GM19397 (cell line): Measurements from ENCODE around the gene PFKP.

Source experiments
- ATAC-seq: cut with Tn5 transposase; IDR thresholded peaks from one replicate; pipeline ENCODE4 v1.9.1; 2021; ENCODE audit warnings: mild to moderate bottlenecking, moderate library complexity; ENCODE audit not compliant: unreplicated experiment

PFKP gene

DNA sequence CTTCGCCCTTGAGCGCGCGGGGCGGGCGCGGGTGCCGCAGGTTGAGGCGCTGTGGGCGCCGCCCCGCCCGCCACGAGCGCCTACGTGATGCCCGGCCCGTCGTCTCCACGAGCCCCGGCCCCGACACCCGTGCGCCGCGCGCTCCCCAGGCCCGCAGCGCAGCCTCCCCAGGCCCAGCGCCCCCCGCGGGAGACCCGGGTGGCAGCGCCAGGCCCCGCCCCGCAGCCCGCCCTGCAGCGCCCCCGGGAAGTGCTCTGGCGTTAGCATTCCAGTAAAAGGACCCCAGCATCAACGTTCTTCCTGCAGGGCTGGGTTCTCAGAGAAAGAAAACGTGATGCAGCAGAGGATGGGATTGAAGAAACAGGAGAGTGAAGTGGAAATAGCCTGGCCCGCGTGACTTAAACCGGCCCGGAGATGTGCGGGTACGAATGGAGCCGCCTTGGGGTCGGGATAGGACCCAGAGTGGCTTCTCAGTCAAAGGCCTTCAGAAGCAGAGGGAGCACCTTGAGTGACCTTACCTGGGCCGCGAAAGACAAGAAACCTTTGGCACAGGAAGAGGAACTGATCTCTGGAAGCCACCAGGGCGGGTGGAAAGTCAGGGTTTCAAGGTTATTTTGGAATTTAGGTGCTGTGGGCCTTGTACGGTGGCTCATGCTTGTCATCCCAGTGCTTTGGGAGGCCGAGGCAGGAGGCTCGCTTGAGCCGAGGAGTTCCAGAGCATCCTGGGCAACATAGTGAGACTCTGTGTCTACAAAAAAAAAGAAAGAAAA lies 1.8 kb downstream of the PFKP start:
- ATAC-seq = peak; percentile 25

DNA sequence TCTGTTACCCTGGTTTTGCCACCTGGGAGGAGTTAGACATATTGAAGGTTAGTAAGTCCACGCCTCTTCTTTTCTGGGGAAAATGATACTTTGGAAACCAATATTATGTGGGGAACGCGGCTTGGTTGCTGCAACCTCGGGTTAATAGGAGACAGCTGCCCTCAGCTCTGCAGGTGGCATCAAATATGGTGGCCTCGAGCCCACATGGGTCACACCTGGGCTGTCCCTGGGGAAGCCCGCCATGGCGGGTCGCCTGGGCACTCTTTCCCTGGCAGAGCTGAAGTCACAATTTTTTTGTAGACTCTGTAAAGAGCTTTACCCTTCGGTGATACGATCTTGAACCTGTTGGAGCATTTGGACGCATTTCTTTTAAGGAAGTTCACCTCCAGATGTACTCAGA lies 2.5 kb downstream of the PFKP start:
- ATAC-seq = no peak

- ATAC-seq = no peak
Measured at GRCh38 chr10:3071405-3072198, 4.3 kb downstream of the PFKP start.

DNA sequence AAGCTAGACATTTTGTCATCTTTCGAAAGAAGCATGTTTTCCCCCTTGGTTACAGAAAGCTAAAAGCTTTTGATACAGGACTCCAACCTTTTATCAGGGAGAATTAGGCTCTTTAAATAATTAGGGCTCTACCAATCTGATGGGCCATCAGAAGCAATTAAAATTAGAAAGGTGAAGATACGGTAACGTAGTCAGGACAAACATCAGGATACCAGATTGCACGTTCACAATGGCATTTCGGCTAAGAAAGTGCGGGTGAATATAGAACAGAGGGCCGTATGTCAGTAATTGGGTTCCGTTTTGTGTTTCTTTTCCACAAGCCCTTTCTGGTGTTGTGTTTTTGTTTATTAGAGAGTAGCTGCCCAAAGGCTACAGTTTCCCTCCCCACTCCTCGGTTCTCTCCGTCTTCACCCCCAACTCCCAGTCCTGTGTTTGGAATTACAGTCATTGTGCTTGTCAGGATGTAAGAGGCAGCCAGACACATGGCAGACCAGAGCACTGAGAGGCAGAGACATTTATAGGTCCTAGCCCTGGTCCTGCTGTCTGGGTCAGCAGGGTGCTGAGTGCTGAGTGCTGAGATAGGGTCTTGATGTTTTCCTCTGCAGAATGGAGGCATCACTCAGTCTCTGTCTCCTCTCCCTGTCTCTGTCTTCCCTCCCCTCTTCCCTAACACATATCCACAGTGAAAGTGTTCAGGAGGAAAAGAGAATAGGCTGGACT lies 5.5 kb downstream of the PFKP start:
- ATAC-seq = no peak

DNA sequence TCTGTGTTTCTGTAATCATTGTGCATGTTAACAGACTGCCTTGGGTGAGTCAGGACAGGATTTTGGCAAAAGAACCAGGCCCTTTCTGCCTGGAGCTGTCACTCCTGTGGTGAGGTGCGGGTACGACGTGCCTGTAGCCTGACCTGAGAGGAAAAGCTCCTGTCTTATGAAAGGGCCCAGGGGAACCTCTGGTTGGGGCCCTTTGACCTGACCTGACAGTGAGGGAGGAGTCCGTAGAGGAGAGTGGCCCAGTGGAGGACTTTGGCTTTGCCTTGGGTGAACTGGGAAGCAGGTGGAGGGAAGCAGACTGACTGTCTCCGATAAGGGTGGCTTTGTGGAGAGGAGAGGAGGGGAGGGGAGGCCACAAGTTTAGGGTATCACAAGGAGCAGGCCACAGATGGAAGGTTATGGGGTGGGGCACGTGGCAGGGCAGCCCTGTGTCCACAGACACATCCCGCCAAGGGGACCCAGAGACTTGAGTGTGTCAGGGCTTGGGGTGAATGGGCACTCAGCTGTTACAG lies 6.9 kb downstream of the PFKP start:
- no peak for ATAC-seq

GRCh38 chr10:3074985-3075600 lies 7.7 kb downstream of the PFKP start:
- no peak for ATAC-seq

DNA sequence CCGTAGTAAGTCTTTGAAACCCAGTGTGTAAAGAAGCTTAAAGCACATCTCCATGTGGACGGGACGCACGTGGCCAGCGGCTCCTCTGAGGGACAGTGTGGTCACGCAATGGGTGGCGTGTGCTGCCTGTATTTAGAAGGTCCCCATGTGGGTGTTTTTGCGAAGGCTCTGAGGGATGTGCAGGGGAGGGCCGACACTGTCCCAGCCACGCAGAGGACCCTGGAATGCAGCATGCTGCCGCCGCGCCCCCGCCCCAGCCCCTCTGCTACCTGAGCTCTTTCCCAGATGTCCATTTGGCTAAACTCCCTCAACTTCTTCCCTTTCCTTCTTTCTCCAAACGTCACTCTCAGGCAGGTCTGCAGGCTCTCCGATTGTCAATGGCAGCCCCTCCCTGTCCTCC lies 8.8 kb downstream of the PFKP start:
- no peak for ATAC-seq

DNA sequence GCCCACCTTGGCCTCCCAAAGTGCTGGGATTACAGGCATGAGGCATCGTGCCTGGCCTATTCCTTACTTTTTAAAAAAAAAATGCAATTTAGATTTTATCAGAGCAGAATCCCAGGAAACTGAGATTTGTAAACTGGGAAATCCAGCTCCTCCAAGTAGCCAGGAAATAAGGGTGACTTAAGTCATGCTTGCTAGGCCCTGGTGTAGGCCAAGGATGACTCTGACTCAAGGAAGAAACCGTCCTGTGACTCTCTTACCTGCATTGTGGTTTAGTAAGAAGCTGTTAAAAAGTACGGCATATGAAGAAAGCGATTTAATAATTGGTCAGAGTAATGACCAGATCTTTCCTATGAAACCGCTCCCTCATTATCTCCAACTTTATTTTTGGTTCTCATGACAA lies 10.2 kb downstream of the PFKP start:
- no peak for ATAC-seq

GRCh38 chr10:3077940-3078630 lies 10.7 kb downstream of the PFKP start:
- no peak for ATAC-seq

DNA sequence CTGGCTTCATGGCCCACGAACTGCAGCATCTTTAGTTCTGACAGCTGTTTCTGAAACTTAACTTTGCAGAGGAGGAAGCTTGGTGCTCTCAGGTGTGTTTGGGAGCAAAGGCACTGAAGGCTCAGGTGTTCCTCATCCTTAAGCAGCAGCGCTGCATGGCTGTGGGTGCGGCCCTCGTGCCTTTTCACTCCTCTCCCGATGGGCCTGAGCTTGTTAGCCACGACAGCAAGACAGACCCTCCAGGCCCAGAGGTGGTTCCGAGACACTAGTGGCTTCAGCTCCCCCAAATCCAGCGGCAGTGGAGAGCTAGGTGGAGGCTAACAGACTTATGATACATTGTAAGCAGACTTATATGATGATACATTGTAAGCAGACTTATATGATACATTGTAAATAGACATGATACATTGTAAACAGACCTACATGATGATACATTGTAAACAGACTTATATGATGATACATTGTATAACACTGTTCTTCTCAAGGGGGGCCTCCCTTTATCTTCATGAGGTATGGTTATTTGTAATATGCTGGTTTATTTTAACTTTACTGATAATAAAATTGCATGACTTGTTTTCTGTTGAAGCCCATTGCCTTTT lies 14.1 kb downstream of the PFKP start:
- no peak for ATAC-seq

- no peak for ATAC-seq
Measured at GRCh38 chr10:3082290-3082689, 14.9 kb downstream of the PFKP start.

DNA sequence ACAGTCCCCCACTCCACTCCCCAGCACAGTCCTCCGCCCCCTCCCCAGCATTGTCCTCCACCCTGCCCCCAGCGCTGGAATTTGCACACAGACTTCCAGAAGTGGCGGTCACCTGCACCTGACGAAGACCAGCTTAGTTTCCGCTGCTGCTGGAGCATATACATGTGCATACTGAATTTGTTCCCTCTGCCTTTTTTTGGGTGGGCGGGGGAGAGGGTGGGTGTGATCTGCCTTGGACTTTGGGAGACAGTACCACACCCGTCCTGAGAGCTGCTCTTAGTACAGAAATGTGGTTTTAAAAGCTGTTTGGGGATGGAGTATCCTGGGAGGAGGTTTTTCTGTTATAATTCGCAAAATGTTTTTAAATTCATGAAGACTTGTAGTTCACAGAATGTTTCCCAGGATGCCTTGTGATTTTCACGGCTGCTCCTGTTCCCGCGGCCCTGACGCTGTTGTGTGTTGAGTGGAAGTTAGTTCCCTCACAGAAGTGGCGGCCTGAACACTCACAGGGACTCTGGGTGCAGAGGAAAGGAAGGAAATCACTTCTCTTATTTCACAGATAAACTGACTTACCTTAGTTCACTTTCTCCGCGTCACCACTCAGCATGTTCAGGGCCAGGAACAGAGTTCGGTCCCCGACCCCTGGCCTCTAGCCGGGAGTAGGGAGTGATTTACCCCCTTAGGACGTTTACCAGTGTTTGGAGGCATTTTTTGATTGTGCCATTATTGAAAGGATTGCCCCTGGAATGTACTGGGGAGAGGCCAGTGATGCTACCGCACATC lies 18.6 kb downstream of the PFKP start:
- no peak for ATAC-seq

- ATAC-seq = no peak
Measured at GRCh38 chr10:3090388-3090787, 23.0 kb downstream of the PFKP start.

DNA sequence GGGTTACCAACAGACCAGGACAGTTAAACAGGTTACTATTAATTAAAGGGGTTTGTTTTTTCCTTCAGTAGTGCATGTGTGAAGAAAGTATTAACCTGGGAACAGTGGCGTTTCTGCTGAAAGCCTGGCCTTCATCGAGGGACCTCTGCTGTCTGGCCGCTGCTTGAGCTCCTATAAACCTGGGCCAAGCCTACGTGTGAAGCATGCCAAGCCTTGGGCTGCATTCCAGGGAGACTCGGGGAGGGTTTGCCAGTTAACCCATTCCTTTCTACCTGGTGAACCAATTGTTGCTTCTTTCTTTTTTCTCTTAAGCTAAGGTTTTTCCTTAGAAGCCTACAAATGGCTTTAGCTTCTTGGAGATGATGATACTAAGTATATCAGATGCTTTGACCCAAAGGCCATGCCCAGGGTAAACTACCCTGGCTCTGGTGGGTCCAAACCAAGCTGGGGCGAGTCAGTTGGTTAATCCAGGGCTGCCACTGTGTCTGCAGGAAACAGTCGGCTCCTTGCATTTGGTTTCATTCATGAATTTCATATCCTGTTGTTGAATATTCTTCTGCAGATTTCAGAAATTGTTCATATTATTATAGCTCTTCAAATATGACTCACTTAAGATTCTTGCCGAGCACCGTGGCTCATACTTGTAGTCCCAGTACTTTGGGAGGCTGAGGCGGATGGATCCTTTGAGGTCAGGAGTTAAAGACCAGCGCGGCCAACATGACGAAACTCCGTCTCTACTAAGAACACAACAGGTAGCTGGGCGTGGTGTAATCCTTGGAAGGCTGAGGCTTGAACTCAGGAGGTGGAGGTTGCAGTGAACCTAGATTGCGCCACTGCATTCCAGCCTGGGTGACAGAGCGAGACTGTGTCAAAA lies 23.8 kb downstream of the PFKP start:
- no peak for ATAC-seq

DNA sequence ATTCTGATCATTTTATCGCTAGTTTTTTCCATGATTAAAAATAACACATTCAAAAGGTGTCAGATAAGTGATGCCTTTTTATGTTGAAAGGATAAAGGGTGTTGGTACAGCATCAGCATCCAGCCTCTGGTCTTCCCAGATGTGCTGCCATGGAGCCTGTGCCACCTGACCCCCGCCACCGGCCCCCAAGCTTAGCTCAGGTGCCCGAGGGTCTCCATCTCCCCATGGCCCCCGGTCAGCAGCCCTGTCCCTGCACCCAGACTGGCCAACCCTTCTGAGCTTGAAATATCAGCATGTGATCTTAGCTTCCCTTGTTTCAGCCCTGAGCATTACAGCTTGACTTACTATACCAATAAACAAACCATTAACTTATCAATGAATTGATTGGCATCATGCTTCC lies 24.6 kb downstream of the PFKP start:
- no peak for ATAC-seq

- no peak for ATAC-seq
Measured at GRCh38 chr10:3093996-3094395, 26.6 kb downstream of the PFKP start.

DNA sequence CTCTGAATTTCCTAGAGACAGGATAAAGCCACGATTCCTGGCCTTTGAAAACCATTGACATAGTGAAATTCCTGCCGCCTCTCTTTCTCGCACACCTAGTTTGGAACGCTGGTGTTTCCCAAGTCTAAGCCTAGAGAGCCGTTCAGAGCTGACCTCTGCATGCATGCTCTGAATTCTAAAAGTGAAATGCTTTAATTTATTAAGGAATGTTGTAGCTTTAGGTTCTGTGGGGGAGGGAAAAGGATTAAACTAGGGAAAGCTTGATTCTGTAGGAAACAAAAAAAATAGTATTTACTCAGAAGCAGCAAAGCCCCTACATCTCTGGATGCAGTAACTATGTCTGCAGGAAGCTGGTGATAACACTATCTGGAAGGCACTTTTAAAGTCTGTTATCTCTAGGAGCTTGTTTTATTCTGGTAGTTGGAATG lies 27.3 kb downstream of the PFKP start:
- ATAC-seq = no peak

DNA sequence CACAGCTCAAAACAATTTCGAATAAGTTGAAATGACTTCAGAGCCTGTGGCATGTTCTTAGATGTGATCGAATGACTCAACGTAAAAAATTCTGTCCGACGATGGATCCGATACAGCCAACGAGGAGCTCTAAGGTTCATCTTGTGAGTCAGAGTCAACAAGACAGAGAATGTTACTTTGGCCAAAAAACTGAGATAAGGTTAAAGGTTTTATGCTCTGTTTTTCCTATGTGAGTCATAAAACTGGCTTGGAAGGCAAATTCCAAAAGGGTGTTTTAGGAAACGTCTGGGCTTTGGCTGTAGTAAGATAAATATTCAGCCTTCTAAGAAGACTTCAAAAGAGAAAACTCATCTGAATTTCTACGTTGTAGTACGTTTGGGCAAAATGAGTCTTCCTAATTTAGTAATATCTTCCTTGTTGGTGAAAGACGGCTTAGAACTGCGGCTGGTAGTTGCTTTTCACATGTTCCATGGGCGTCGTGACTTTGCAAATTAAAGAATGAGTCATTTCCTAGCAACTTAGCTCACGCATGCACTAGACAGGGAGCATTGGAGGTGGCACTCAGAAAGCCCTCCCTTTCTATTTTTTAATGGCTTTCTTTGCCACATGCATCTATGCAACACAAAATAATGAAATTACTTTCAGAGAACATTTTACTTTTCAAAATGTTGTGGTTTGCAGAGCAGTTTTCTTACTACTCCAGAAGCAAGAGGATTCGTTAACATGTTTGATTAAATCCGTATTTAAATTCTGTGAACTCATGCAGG lies 28.2 kb downstream of the PFKP start:
- ATAC-seq = no peak
